22Rv1 (cell line): ENCODE results near the gene SLC25A31.
A peak's percentile ranks its signal among the peaks of the same experiment; 100 is the strongest.

ENCODE experiments used
- H3K27ac ChIP-seq: fragments of 450-650 bp; 2 replicates; pipeline ENCODE4 v1.5.1; 2017
- ZFX ChIP-seq: fragments of 450-650 bp; IDR thresholded peaks from 2 replicates; pipeline ENCODE4 v1.6.1; 2017; ENCODE audit warnings: antibody characterized with exemption, borderline replicate concordance
- TF ChIP-seq, protein P1 (sequence below): fragments of 450-650 bp; IDR thresholded peaks from 2 replicates; pipeline ENCODE4 v1.5.1; 2017; ENCODE audit warnings: mild to moderate bottlenecking

The SLC25A31 gene

DNA sequence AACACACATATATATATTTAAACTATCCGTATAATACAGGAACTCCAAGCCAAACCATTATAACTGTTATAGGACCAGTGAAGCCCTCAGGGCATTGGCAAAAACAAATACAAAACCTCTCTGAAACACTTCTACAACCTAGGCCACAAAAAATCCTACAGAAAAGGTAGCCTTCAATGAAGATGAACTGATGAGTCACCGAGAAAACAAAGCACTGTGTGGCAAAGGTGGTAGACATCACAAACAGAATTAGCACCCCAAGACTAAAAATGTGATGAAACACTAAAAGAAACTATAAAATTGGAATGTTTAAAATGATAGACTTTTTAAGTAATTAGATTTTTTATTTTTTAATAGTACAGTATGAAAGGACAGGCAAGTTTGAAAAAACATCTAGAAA lies 46.4 kb downstream of the SLC25A31 start:
- H3K27ac ChIP-seq = no peak overlapping the region

DNA sequence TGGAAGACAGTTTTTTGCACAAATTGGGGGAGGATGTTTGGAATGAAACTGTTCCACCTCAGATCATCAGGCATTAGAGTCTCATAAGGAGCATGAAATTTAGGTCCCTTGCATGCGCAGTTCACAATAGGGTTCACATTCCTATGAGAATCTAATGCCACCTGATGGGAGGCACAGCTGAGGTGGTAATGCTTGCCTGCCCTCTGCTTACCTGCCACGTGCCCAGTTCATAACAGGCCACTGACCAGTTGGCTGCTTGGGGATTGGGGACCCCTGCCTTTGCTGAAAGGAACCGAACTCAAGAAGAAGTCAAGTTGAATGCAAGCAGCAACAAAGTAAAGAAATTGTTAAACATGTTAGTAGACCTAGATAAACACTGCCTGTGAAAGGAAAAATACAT lies 47.3 kb downstream of the SLC25A31 start:
- TF ChIP-seq, protein P1, sequence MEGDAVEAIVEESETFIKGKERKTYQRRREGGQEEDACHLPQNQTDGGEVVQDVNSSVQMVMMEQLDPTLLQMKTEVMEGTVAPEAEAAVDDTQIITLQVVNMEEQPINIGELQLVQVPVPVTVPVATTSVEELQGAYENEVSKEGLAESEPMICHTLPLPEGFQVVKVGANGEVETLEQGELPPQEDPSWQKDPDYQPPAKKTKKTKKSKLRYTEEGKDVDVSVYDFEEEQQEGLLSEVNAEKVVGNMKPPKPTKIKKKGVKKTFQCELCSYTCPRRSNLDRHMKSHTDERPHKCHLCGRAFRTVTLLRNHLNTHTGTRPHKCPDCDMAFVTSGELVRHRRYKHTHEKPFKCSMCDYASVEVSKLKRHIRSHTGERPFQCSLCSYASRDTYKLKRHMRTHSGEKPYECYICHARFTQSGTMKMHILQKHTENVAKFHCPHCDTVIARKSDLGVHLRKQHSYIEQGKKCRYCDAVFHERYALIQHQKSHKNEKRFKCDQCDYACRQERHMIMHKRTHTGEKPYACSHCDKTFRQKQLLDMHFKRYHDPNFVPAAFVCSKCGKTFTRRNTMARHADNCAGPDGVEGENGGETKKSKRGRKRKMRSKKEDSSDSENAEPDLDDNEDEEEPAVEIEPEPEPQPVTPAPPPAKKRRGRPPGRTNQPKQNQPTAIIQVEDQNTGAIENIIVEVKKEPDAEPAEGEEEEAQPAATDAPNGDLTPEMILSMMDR = no peak
- TF ChIP-seq ZFX = no peak
- no peak overlapping the region for H3K27ac ChIP-seq

More for the DNA sequence above, 46.4 kb downstream of the SLC25A31 start:
- no peak for TF ChIP-seq ZFX
- TF ChIP-seq, protein P1 = no peak

DNA sequence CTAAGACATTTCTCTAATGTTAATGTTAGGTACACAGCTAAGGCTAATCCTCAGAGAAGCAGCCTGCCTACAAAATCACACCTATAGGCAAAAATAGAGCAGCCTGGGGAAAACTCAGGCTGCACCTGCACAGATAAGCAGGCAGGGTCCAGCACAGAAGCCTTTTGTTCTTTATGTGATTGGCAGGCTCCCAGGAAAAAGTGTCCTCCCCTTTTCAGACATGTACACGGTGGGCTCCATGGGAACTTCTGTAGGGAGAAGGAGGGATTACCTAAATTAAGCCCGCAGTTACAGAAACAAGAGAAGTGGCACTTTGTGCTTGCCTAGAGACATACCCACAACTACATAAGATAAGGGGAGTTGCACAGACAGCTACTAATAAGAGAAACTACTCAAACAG lies 47.9 kb downstream of the SLC25A31 start:
- H3K27ac ChIP-seq = no peak overlapping the region
- TF ChIP-seq ZFX = no peak
- TF ChIP-seq, protein P1 = no peak

DNA sequence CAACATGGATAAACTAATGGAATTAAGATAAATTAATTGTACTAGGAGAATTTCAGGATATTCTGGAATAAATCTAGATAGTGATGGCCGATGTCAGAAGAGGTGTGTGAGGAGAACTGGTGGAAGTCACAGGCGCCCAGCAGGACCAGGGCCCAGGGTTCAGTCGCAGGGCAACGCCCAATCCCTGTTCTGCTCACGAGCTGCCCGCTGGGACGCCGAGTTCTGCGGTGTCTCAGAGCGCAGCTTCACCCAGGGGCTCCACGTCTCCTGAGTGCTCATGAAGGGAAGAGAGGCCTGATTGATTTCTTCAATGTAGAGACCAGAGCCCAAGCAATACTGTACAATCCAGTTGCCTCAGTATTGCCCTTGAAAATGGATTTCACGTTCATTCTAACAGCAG lies 50.4 kb downstream of the SLC25A31 start:
- H3K27ac ChIP-seq = no peak overlapping the region
- TF ChIP-seq ZFX = no peak
- TF ChIP-seq, protein P1 = no peak

DNA sequence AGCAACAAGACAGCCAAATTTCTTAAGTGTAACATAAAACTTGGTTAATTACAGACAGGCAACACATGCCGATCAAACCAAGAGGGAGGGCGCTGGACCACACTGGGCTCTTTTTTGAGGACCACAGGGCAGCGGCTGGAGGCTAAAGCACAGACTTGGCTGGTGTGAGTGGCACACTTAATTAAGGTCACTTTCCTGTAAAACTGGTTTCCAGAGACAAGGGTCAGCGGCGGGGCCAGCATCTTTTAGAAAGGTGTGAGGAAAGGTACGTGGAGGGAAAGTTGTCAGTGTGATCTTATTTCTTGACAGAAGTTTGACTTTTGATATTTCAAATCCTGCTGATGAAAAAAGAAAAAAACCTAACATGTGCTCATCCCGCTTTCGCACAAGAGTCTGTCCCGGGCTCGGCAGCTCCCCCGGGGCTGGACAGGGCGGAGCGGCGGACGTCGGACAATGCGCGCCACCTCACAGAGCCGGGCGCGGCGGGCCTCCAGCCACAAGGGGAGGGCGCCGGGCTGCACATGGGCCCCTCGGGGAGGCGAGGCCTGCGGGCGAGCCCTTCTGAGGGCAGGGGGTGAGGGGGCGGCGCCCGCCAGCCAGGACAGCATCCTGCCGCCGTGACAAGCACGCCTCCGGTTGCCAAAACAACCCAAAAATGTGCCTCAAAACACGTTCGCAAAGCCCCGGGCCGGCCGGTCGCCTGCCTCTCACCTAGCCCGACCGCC lies 51.3 kb downstream of the SLC25A31 start:
- TF ChIP-seq, protein P1 = no peak
- TF ChIP-seq ZFX = no peak
- peak overlapping the region; percentile 61 for H3K27ac ChIP-seq

DNA sequence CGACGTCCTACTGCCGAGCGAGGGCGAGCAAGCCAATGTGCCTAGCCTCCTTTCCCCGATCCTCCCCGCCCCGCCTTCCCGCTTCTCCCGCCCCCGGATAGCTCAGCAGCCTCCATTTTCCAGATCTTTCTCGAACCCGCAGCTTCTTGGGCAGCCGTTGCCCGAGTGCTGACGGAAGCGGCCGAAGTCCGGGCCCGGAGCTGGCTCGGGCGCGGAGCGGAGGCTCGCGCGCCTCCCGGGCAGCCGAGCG lies 51.8 kb downstream of the SLC25A31 start:
- H3K27ac ChIP-seq = peak overlapping the region; percentile 61
- TF ChIP-seq ZFX = no peak

DNA sequence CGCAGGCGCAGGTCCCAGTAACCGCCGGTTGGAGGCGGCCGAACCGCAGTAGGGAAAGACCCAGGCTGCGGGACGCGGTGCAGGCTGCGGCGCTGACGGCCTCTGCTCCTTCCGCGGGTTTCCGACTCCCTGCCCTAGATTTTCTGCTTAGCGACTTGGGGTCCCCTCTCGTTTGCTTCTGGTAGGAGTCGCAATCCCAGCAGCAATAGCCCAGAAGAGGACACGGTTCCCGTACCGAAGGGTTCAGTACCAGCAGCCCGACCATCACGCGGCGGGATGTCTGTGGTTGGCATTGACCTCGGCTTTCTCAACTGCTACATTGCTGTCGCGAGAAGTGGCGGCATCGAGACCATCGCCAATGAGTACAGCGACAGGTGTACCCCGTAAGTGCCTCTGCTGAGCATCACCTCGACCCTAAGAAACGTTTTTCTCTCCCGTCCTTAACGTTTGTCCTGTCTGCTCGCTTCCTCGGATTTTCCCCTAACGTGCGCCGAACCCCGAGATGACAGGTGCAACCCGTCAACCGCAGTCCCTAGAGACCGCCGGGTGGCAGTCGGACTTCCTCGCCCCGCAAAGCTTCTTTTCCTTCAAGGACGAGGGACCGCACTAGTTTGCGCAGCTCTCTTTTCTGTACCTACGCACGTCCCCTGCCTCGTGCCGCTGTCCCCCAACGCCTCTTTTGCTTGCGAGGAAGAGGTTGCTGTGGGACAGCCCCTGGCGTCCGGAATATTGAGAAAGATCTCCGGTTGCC lies 52.2 kb downstream of the SLC25A31 start, which contains the start of gene HSPA4L:
TSS of gene HSPA4L (plus strand) at position 48 of the 751 bp plus-strand sequence. CDS start at position 277, 229 bp downstream.
- peak within 1 kb of the TSS; percentile 61 for H3K27ac ChIP-seq
- TF ChIP-seq, protein P1 = peak; percentile 55
- no peak for TF ChIP-seq ZFX
